ENCODE results near the gene PINK1.
"Not testable (repeated sequence)": the region's sequence is repeated elsewhere in the genome, so short reads cannot be mapped to it uniquely, and the experiment has no call there.

Gene PINK1

DNA sequence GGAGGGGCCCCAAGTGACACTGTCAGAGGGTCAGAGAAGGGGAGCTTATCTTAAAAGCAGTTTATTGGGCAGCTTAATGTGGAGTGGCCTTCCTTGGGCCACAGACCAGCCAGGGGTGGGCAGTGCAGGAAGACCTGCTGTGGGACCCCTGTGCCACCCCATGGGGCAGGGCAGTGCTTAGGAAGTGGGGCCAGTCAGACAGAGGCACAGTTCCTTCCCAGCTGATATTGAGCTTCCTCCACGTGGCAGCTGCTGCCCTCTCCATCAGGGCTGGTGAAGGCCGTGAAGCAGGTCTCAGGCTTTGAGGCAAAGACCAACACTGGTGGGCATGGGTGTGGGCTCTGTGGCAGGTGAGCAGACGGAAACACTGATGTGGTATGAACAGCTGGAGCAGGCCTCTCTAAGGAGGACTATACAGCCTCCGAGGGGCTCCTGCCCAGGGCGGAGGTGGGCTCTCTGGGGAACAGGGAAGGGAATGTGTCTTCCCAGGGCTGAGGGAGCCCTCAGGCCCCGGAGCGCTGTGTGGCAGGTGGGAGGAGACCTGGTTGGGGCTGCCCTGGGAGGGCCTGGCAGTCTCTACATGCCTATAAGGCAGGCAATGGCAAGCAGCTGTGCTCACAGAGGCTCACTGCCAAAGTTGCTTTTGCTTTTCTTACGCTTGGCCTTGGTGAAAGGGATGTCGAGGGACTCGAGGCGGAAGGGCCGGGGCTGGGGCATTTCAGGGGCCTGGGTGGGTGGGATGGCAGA is 30.9 kb downstream of the PINK1 start:
- Mint-ChIP-seq H3K4me3 (no peak overlapping the region), H3K27me3 (no peaks in the 10 kb centered on the region), H3K4me1 (ENCODE audit: low read depth) (peaks cover 31% of the 10 kb centered on the region), H3K9me3 (peaks cover 8% of the 10 kb centered on the region), H3K36me3 (ENCODE audit: low read depth) (peaks cover 24% of the 10 kb centered on the region), H3K27ac (peak overlapping the region; percentile 30)
- intact Hi-C loops (cut with micrococcal nuclease): no loop called here

DNA sequence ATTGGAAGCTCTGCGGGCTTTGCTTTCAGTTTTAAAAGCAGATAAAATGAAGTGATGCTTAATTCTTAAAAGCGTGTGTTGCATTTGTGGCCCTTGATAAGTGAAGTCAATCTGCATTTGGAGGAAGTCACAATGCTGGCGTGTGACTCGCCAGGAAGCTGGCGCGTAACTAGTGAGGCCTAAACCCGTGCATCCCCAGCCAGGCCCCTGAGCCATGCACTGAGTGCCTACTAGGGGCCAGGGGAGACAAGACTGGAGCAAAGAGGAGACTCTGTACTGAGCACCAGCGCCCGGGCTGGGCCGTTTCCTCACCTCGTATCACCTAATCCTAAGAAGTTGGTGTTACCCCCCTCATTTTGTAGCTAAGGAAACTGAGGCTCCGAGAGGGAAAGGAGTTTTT is 32.5 kb downstream of the PINK1 start:
- H3K9me3 Mint-ChIP-seq: peaks cover 8% of the 10 kb centered on the region
- no peak overlapping the region for H3K27ac Mint-ChIP-seq
- H3K36me3 Mint-ChIP-seq (ENCODE audit: low read depth): peaks cover 9% of the 10 kb centered on the region
- H3K4me3 Mint-ChIP-seq: no peak overlapping the region
- intact Hi-C loops (cut with micrococcal nuclease): no loop called here
- no peaks in the 10 kb centered on the region for H3K27me3 Mint-ChIP-seq
- H3K4me1 Mint-ChIP-seq (ENCODE audit: low read depth): peaks cover 19% of the 10 kb centered on the region

DNA sequence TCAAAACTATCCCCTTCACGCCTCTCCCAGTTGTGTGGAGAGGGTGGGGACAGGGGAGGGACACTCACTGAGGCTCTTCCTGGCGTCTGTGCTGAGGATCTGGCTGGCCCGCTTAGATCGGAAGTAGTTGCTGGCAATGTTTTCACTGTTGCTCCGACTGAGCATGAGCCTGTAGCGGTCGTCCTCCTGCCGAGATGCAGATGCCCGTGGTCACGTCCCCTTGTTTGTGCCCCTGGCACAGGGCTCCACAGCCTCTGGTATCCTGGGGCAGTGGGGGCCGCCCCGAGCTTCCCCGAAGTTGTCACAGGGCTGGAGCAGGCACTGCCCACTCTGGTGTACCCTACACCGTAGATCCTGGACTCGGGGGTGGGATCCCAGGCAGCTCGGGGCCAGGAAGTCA is 32.9 kb downstream of the PINK1 start:
- peaks cover 20% of the 10 kb centered on the region for H3K4me1 Mint-ChIP-seq (ENCODE audit: low read depth)
- intact Hi-C loops (cut with micrococcal nuclease): no loop called here
- H3K4me3 Mint-ChIP-seq: no peak overlapping the region
- peaks cover 5% of the 10 kb centered on the region for H3K36me3 Mint-ChIP-seq (ENCODE audit: low read depth)
- no peaks in the 10 kb centered on the region for H3K27me3 Mint-ChIP-seq
- no peak overlapping the region for H3K27ac Mint-ChIP-seq
- peaks cover 8% of the 10 kb centered on the region for H3K9me3 Mint-ChIP-seq

DNA sequence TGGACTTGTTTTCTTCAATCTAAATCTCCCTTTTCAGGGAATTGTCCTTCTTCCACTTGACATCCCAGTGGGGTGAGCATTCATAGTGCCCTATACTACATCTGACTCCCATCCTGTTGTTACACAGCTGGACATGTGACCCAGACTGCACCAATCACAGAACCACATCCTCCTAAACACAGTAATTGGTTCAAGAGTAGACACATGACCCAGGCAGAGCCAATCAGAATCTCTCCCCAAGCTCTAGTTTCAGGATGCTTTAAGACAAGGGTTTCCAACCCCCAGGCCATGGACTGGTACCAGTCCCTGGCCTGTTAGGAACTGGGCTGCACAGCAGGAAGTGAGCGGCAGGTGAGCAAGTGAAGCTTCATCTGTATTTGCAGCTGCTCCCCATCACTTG is 33.5 kb downstream of the PINK1 start:
- Mint-ChIP-seq H3K4me1 (ENCODE audit: low read depth) (peaks cover 20% of the 10 kb centered on the region), H3K9me3 (peaks cover 8% of the 10 kb centered on the region), H3K27me3 (no peaks in the 10 kb centered on the region), H3K4me3 (no peak overlapping the region), H3K36me3 (ENCODE audit: low read depth) (no peaks in the 10 kb centered on the region), H3K27ac (no peak overlapping the region)
- intact Hi-C loops (cut with micrococcal nuclease): no loop called here

DNA sequence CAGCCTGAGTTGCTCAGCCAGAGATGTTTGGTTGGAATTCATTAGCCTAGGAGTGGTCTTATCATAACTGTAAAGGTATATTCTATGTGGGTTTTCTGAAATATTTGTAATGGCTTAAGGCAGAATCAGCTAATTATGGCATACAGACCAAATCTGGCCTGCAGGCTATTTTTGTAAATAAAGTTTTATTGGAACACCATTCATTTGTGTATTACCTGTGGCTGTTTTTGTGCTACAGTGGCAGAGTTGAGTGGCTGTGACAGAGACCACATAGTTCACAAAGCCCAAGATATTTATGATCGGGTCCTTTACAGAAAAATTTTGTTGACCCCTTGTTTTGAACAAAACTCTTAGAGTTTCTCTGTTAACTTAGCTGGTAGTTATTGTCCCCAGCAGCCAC is 35.3 kb downstream of the PINK1 start:
- no peak overlapping the region for H3K27ac Mint-ChIP-seq
- no peak overlapping the region for H3K4me3 Mint-ChIP-seq
- H3K9me3 Mint-ChIP-seq: peaks cover 8% of the 10 kb centered on the region
- H3K4me1 Mint-ChIP-seq (ENCODE audit: low read depth): peaks cover 10% of the 10 kb centered on the region
- H3K36me3 Mint-ChIP-seq (ENCODE audit: low read depth): no peaks in the 10 kb centered on the region
- H3K27me3 Mint-ChIP-seq: no peaks in the 10 kb centered on the region
- intact Hi-C loops (cut with micrococcal nuclease): no loop called here

DNA sequence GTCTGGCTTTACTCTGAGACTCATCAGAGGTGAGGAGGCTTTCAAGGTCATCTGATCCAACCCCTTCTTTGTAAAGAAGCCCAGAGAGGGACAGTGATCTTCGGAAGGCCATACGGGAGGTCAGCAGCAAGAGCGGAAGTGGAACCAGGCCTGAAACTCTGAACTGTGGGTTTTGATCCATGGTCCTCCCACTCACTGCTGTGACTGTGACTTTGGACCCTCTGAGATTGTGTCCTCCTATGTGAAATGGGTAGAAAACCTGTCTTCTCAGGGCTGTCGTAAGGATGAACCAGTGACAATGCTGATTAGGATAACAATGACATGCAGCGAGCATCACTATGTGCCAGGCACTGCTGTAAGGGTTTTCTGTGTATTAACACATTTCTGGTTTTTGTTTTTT is 37.7 kb downstream of the PINK1 start:
- H3K9me3 Mint-ChIP-seq: peaks cover 8% of the 10 kb centered on the region
- intact Hi-C loops (cut with micrococcal nuclease): no loop called here
- no peaks in the 10 kb centered on the region for H3K27me3 Mint-ChIP-seq
- no peaks in the 10 kb centered on the region for H3K36me3 Mint-ChIP-seq (ENCODE audit: low read depth)
- H3K4me3 Mint-ChIP-seq: no peak overlapping the region
- H3K4me1 Mint-ChIP-seq (ENCODE audit: low read depth): peaks cover 10% of the 10 kb centered on the region
- no peak overlapping the region for H3K27ac Mint-ChIP-seq

DNA sequence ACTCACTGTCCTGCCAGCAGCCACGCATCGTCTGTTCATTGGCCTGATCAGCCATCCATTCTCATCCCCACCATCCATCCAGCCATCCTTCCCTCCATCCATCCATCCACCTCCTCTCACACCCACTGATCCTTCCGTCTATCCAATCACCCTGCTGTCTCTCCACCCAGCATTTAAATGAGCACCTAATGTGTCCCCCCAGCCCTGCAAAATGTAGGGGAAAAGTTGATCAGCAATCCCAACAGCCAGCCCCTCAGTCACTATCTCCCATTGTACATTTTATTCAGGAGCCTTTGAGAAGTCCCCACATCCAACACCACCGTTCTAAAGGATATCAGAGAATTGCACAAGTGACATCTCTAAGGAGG is 39.0 kb downstream of the PINK1 start:
- Mint-ChIP-seq H3K36me3 (ENCODE audit: low read depth) (no peaks in the 10 kb centered on the region), H3K4me3 (no peak overlapping the region), H3K9me3 (no peaks in the 10 kb centered on the region), H3K27me3 (no peaks in the 10 kb centered on the region), H3K4me1 (ENCODE audit: low read depth) (peaks cover 5% of the 10 kb centered on the region), H3K27ac (no peak overlapping the region)
- intact Hi-C loops (cut with micrococcal nuclease): no loop called here

DNA sequence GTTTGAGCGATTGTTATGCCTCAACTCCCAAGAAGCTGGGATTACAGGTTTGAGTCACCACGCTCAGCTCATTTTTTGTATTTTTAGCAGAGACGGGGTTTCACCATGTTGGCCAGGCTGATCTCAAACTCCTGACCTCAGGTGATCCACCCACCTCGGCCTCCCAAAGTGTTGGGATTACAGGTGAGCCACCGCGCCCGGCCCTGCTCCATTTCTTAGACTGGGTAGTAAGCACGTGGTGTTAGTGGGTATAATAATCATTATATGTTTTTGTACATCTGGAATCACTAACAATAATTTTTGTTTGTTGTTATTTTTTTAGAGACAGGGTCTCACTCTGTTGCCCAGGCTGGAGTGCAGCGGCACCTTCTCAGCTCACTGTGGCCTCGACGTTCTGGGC is 40.4 kb downstream of the PINK1 start:
- intact Hi-C loops (cut with micrococcal nuclease); H3K9me3 Mint-ChIP-seq; H3K4me1 Mint-ChIP-seq (ENCODE audit: low read depth); H3K27ac Mint-ChIP-seq; H3K27me3 Mint-ChIP-seq; H3K4me3 Mint-ChIP-seq; H3K36me3 Mint-ChIP-seq (ENCODE audit: low read depth): not testable (repeated sequence)

DNA sequence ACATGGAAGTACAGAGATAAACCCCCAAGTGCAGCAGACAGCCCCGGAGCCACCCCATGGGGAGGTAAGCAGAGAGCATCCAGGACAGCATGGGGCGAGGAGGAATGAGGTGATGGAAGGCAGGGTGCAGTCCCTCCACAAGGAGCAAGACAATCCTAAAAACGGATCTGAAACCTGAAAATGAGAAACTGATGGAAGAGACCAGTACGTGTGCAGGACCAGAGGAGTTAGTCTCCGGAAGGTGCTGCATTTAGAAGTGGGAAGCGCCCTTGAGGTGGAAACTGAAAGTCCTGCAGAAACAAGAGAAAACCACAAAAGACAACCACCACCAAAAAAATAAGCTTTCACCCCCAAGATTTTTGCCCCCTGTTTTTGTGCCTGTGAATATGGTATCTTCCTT is 45.3 kb downstream of the PINK1 start:
- Mint-ChIP-seq H3K9me3 (no peaks in the 10 kb centered on the region), H3K36me3 (ENCODE audit: low read depth) (no peaks in the 10 kb centered on the region), H3K27ac (peak overlapping the region; percentile 3), H3K4me3 (no peak overlapping the region), H3K4me1 (ENCODE audit: low read depth) (peaks cover 27% of the 10 kb centered on the region), H3K27me3 (no peaks in the 10 kb centered on the region)
- intact Hi-C loops (cut with micrococcal nuclease): no loop called here

DNA sequence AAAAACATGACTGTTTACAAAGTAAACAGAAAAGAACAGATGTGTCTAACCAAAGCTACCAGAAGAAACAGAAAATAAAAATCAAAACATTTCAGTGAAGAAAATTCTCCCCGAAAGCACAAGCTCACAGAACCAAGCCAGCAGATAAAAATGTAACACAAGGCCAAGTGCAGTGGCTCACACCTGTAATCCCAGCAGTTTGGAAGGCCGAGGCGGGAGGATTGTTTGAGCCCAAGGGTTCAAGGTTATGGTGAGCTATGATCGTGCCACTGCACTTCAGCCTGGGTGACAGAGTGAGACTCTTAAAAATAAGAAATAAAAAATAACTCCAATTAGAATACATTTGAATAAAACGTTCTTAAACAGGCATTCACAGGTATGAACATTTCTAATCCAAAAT is 47.0 kb downstream of the PINK1 start:
- intact Hi-C loops (cut with micrococcal nuclease): no loop called here
- H3K4me1 Mint-ChIP-seq (ENCODE audit: low read depth): peaks cover 43% of the 10 kb centered on the region
- H3K27me3 Mint-ChIP-seq: no peaks in the 10 kb centered on the region
- H3K9me3 Mint-ChIP-seq: no peaks in the 10 kb centered on the region
- no peak overlapping the region for H3K27ac Mint-ChIP-seq
- no peak overlapping the region for H3K4me3 Mint-ChIP-seq
- H3K36me3 Mint-ChIP-seq (ENCODE audit: low read depth): no peaks in the 10 kb centered on the region

DNA sequence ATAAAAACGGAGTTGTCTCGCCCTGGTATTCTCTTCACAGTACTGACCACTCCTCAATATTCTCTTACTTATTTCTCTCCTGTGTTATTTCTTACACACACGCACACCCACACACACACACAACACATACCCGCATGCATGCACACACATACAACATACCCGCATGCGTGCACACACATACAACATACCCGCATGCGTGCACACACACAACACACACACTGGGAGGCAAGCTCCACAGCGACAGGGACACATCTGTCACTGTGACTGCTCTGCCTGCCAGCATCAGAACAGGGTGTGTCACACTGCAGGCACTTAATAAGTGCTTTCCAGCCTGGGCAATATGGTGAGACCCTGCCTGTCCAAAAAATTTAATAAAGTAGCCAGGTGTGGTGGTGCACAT is 48.7 kb downstream of the PINK1 start:
- Mint-ChIP-seq H3K36me3 (ENCODE audit: low read depth) (no peaks in the 10 kb centered on the region), H3K4me3 (no peak overlapping the region), H3K9me3 (no peaks in the 10 kb centered on the region), H3K27ac (no peak overlapping the region), H3K4me1 (ENCODE audit: low read depth) (peaks cover 59% of the 10 kb centered on the region), H3K27me3 (no peaks in the 10 kb centered on the region)
- intact Hi-C loops (cut with micrococcal nuclease): no loop called here

DNA sequence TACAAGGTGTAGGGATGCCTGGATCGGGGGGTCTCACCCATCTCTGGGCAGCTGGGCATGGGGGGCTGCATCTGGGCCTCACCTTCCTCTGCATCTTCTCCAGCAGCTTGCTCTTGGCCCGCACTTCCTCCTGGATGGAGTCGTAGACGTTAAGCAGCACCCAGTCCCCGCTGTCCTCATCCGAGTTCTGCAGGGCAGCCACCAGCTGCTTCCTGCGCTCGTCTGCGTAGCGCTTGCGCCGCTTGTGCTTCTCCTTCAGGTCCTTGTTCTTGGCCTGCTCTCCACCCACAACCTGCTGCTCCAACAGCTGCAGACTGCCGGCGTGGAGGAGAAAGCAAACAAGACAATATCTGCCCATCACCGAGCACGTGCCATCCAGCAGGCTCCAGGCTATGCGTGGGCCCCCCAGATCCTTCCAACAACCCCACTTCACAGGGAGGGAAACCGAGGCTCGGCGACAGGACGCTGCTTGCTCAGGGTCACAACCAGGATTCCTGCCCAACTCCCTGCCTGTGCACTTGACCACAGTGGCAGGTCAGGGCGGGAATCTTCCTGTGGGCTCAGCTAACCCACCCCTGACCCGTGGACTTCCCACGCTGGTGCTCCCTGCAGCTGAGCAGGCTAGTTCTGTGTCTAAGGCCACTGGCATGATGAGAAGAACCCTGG is 49.4 kb downstream of the PINK1 start:
- Mint-ChIP-seq H3K4me3 (no peak overlapping the region), H3K9me3 (no peaks in the 10 kb centered on the region), H3K4me1 (ENCODE audit: low read depth) (peaks cover 61% of the 10 kb centered on the region), H3K27ac (peak overlapping the region; percentile 20), H3K27me3 (no peaks in the 10 kb centered on the region), H3K36me3 (ENCODE audit: low read depth) (no peaks in the 10 kb centered on the region)
- intact Hi-C loops (cut with micrococcal nuclease): no loop called here

DNA sequence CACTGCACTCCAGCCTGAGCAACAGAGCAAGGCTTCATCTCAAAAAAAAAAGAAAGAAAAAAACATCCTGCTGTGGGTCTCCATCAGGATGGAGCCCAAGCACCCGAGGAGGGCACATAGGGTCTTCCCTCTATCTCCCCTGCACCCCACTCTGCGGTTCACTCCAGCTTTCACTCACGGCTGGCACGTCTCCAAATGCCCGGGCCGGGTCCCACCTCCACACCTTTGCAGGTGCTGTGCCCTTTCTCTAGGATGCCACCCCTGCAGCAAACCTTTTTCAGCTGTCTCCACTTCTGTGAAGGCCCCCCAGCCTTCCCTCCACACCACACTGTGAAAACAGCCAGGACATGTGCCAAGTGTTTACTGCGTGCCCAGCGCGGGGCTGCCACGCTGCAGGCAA is 50.4 kb downstream of the PINK1 start:
- H3K36me3 Mint-ChIP-seq (ENCODE audit: low read depth): no peaks in the 10 kb centered on the region
- H3K27ac Mint-ChIP-seq: no peak overlapping the region
- H3K9me3 Mint-ChIP-seq: no peaks in the 10 kb centered on the region
- intact Hi-C loops (cut with micrococcal nuclease): no loop called here
- H3K27me3 Mint-ChIP-seq: no peaks in the 10 kb centered on the region
- no peak overlapping the region for H3K4me3 Mint-ChIP-seq
- H3K4me1 Mint-ChIP-seq (ENCODE audit: low read depth): peaks cover 57% of the 10 kb centered on the region

DNA sequence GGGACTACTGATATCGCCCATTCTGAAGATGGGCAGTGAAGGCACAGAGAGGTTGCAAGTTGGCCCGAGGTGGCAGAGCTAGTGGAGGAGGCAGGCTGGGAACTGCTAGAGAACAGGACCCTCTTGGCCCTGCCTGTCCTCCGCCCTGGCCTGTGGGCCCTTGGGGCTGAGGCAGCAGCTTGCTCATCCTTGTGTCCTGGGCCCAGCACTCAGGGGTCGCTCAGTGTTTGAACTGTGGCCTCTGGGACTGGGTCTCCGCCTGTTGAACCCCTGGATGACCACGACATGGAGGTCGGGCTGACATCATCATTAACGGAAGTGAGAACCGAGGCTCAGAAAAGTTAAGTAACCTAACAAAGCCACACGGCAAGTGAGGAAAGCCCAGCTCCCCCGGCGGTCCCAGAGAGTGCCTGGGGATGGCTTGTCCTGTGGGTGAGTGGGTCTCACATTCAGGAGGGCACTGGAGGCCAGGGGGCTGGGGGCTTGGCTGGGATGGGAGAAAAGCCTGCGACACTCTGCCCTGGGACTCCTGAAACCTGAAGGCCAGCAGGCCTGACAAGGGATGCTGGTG is 50.9 kb downstream of the PINK1 start:
- intact Hi-C loops (cut with micrococcal nuclease): no loop called here
- H3K4me3 Mint-ChIP-seq: no peak overlapping the region
- H3K4me1 Mint-ChIP-seq (ENCODE audit: low read depth): peaks cover 53% of the 10 kb centered on the region
- H3K27me3 Mint-ChIP-seq: no peaks in the 10 kb centered on the region
- no peaks in the 10 kb centered on the region for H3K36me3 Mint-ChIP-seq (ENCODE audit: low read depth)
- H3K27ac Mint-ChIP-seq: no peak overlapping the region
- H3K9me3 Mint-ChIP-seq: no peaks in the 10 kb centered on the region

DNA sequence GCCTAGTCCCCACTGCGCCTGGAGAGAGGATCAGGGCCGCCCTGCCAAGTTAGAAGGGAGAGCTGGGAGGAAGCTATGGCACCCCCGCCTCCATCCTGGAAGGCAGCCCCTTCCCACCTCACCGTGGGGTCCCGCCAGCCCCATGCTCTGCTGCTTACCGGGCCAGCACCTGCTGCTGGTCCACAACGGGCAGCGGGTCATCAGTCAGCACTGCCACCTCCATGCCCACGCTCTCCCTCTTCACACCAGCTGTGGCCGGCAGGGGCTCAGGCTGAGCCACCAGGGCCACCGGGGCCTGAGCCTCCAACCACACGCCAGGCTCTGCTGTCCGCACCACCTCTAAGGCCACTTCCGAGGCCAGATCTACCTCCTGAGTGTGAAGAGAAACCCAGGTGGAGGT is 51.4 kb downstream of the PINK1 start:
- H3K4me1 Mint-ChIP-seq (ENCODE audit: low read depth): peaks cover 53% of the 10 kb centered on the region
- no peaks in the 10 kb centered on the region for H3K9me3 Mint-ChIP-seq
- H3K27me3 Mint-ChIP-seq: no peaks in the 10 kb centered on the region
- H3K4me3 Mint-ChIP-seq: peak overlapping the region; percentile 18
- H3K27ac Mint-ChIP-seq: peak overlapping the region; percentile 78
- no peaks in the 10 kb centered on the region for H3K36me3 Mint-ChIP-seq (ENCODE audit: low read depth)
- intact Hi-C loops (cut with micrococcal nuclease): no loop called here

Data from dendritic cell treated with granulocyte-macrophage colony-stimulating factor and Interleukin-4, amounts not matched to agents 40 ng/mL and 50 ng/mL, for 4 days (primary cell).